Brain microvascular endothelial cell (primary cell): ENCODE measurements around the gene SH3RF3.

ENCODE experiments used
- DNase-seq: peaks from one replicate; pipeline ENCODE4 v3.0.0-alpha.2; 2020
- H3K27ac ChIP-seq: fragments of 250-450 bp; sonication (Bioruptor Pico); 2 replicates; pipeline ENCODE4 v1.5.1; 2020; ENCODE audit warnings: mild to moderate bottlenecking, moderate library complexity
- H3K27me3 ChIP-seq: fragments of 250-450 bp; sonication (Bioruptor Pico); replicated peaks from 2 replicates; pipeline ENCODE4 v1.5.1; 2020; ENCODE audit warnings: mild to moderate bottlenecking
- H3K36me3 ChIP-seq: fragments of 250-450 bp; sonication (Bioruptor Pico); replicated peaks from 2 replicates; pipeline ENCODE4 v1.5.1; 2020; ENCODE audit warnings: mild to moderate bottlenecking
- H3K4me3 ChIP-seq: 2 replicates; pipeline ENCODE4 v1.5.1; 2011; ENCODE audit warnings: low read depth, mild to moderate bottlenecking, control low read depth, low read length, moderate library complexity
- in situ Hi-C: cut with HindIII; loops from 2 replicates; pipeline ENCODE4 v1.10.0; 2017; ENCODE audit warnings: low sequenced_read_pairs, low pct_ligation_motif_present
- TF ChIP-seq, protein P1 (sequence below): IDR thresholded peaks from 2 replicates; pipeline ENCODE4 v1.5.1; 2011; ENCODE audit warnings: low read depth, mild to moderate bottlenecking, moderate library complexity, low read length, control low read depth, inconsistent platforms; ENCODE audit errors: missing control alignments

SH3RF3 gene

DNA sequence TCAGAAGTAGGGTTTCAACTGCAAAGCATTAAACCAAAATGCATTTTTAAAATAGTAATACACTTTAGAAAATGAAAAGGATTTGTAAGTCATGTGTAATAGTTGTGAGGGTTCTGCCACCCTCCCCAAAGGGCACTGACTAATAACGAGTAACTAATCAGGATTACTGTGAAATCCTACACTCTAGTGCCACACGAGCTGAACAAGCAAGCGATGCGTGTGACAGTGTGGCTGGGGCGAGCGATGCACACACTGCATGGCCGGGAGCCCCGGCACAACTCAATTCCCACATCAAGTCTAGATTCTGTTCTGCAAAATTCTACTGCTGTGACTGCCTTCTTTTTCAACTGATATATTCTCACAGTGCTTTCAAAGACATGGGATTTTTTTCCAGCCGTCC lies 328.4 kb downstream of the SH3RF3 start:
- DNase-seq: no peak
- in situ Hi-C loops: no loop called here
- no peaks in the 10 kb centered on the region for H3K36me3 ChIP-seq
- no peaks in the 10 kb centered on the region for H3K27me3 ChIP-seq
- TF ChIP-seq, protein P1, sequence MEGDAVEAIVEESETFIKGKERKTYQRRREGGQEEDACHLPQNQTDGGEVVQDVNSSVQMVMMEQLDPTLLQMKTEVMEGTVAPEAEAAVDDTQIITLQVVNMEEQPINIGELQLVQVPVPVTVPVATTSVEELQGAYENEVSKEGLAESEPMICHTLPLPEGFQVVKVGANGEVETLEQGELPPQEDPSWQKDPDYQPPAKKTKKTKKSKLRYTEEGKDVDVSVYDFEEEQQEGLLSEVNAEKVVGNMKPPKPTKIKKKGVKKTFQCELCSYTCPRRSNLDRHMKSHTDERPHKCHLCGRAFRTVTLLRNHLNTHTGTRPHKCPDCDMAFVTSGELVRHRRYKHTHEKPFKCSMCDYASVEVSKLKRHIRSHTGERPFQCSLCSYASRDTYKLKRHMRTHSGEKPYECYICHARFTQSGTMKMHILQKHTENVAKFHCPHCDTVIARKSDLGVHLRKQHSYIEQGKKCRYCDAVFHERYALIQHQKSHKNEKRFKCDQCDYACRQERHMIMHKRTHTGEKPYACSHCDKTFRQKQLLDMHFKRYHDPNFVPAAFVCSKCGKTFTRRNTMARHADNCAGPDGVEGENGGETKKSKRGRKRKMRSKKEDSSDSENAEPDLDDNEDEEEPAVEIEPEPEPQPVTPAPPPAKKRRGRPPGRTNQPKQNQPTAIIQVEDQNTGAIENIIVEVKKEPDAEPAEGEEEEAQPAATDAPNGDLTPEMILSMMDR: no peak
- no peak overlapping the region for H3K27ac ChIP-seq
- H3K4me3 ChIP-seq: no peak overlapping the region

DNA sequence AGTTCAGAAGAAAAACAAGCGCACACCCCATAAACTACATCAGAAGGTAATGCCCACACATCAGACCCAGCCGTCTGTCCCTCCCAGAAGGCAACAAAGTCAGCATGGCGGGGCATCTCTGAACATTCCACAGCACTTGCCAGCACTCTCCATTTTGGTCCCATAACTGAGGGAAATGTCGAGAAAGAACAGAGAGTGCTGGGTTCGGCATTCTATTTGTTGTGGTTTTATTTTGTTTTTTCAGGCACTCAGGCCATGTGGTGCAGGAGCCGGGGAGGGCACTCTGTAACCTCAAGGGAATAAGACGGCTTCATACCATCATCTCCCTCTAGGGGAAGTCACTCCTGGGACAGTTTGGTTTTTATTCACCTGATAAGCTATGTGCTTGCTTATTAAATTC lies 328.8 kb downstream of the SH3RF3 start:
- in situ Hi-C loops: no loop called here
- Histone ChIP-seq H3K27me3 (no peaks in the 10 kb centered on the region), H3K4me3 (no peak overlapping the region), H3K36me3 (no peaks in the 10 kb centered on the region), H3K27ac (no peak overlapping the region)
- TF ChIP-seq, protein P1: peak; percentile 43
- no peak for DNase-seq

DNA sequence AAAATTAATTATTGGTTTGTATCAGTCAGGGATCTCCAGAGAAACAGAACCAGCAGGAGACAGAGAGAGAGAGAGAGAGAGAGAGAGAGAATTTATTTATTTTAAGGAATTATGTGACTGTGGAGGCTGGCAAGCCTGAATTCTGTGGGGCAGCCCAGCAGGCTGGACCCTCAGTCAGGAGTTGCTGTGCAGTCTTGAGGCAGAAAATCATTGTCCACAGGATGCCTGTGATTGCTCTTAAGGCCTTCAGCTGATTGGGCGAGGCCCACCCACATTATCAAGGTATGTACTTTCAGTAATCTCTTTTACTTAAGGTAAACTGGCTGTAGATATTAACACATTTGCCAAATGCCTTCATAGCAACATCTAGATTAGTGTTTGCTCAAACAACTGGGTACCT lies 329.5 kb downstream of the SH3RF3 start:
- Histone ChIP-seq H3K36me3 (no peaks in the 10 kb centered on the region), H3K27me3 (no peaks in the 10 kb centered on the region), H3K27ac (no peak overlapping the region), H3K4me3 (no peak overlapping the region)
- TF ChIP-seq, protein P1: no peak
- in situ Hi-C loops: no loop called here
- DNase-seq: no peak

DNA sequence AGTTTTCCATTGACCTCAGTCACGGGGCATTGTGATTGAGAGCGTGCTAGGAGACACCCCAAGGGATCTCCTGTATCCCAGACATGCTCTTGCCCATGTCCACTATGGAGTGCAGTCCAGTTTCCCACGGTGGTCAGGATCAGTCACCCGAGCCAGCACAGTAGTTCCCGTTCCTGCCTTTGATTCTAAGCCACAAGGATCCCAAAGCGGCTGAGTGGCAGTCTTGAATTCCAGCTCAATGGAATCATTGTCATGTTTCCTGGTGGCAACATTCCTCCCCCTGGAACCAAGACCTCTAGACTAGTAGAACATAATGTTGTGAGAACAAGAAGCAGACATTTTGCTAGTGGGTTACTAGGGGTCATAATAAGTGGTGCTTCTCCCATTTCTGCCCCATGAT lies 330.5 kb downstream of the SH3RF3 start:
- Histone ChIP-seq H3K27ac (no peak overlapping the region), H3K27me3 (no peaks in the 10 kb centered on the region), H3K36me3 (no peaks in the 10 kb centered on the region), H3K4me3 (no peak overlapping the region)
- DNase-seq: peak; percentile 73
- in situ Hi-C loops: no loop called here
- TF ChIP-seq, protein P1: no peak

DNA sequence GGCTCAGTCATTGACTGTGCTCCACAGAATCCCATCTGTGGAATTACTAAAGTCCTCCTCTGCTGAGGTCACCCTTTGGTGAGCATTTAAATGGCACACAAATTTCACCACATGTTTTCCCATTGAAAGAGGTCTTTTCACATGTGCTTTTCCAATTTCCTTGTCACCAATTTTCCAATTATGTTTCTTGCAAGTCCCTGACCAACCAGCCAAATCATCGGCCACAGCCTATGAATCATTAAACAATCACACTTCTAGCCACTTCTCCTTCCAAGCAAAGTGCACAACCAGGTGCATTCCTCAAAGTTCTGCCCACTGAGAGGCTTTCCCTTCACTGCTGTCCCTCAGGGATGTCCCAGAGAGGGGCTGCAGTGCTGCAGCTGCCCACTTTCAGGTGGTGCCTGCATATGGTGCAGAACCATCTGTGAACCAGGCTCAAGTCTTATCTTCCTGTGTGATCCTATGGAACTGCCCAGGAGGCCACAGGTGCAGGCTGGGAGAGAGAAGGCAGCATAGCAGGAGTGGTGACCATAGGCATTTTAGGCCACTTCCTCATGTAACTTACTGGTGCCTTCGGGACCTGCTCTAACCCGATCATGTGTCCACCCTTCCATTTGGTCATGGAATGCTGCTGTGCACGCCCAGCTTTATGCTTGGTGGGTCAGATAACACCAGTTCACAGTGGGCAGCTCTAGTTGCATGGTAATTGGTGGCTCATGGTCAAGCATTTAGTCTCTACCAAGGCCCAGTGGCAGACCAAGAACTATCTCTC lies 331.7 kb downstream of the SH3RF3 start:
- Histone ChIP-seq H3K4me3 (no peak overlapping the region), H3K27me3 (no peaks in the 10 kb centered on the region), H3K27ac (no peak overlapping the region), H3K36me3 (no peaks in the 10 kb centered on the region)
- TF ChIP-seq, protein P1: no peak
- in situ Hi-C loops: no loop called here
- DNase-seq: no peak

DNA sequence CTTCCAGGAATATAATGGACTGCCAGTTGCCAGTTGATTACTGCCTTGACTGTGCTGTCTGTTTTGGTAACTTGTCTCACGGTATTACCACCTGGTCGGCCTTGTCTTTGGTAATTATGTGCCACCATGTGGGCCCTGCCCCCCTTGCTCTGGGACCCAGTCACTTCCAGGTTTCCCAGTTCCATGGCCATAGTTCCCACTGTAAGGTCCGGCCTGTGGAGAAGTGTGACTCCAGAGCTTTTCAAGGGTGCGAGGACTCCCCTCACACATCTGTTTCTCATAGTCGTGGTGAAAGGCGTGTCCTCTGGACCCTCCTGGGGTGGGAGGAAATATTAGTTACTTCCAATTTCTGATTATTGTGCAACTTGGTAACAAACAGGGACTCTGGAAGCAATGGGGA lies 334.2 kb downstream of the SH3RF3 start:
- no peak for DNase-seq
- H3K27ac ChIP-seq: no peak overlapping the region
- H3K4me3 ChIP-seq: no peak overlapping the region
- TF ChIP-seq, protein P1: no peak
- H3K36me3 ChIP-seq: no peaks in the 10 kb centered on the region
- no peaks in the 10 kb centered on the region for H3K27me3 ChIP-seq
- in situ Hi-C loops: no loop called here
